MM.1S (cell line): ENCODE results near the gene BPIFB2.

Experiments used
- CTCF ChIP-seq: fragments of 300-600 bp; sonication (generic); IDR thresholded peaks from 2 replicates; pipeline ENCODE4 v1.5.1; 2016; ENCODE audit warnings: antibody characterized with exemption, low read length, mixed read lengths
- EZH2phosphoT487 ChIP-seq: fragments of 300-600 bp; sonication (generic); IDR thresholded peaks from 2 replicates; pipeline ENCODE4 v1.6.1; 2018; ENCODE audit warnings: antibody characterized with exemption, low read length

GRCh38 chr20:33015700-33016580 is 8.4 kb downstream of the BPIFB2 start:
- TF ChIP-seq CTCF (no peak), EZH2phosphoT487 (no peak)
